Forelimb muscle (tissue), 1 donor: ENCODE results near the gene DLX1. TPM values are rescaled to one million over a fixed set of nuclear protein-coding genes. Genes with fewer than 3 reads are reported as not detected.
"Not testable (repeated sequence)": the region's sequence is repeated elsewhere in the genome, so short reads cannot be mapped to it uniquely, and the experiment has no call there.

ENCODE experiments used
- DNase-seq: peaks from one replicate; pipeline ENCODE4 v3.0.0-alpha.2; 2013; ENCODE audit warnings: low read depth
- polyA plus RNA-seq: library from polyadenylated mRNA; unstranded; fragments of 120-200 nt; gene quantifications from one replicate; pipeline ENCODE4 v1.2.1, GENCODE V29; 2013; ENCODE audit not compliant: insufficient read length

Gene DLX1
- 0.35 TPM for polyA plus RNA-seq

GRCh38 chr2:172085460-172086159 lies at the start of gene DLX1:
Gene DLX1, plus strand, starts transcription at chr2:172085507. Its CDS starts 171 bp downstream, at chr2:172085678.
- DNase-seq = no peak

- no peak for DNase-seq
These were observed 47.2 kb upstream of the DLX1 start for GRCh38 chr2:172038121-172038520.

GRCh38 chr2:172038604-172039003 lies 46.7 kb upstream of the DLX1 start:
- DNase-seq = no peak

GRCh38 chr2:172039011-172039704 lies 46.1 kb upstream of the DLX1 start:
- no peak for DNase-seq

GRCh38 chr2:172040311-172040710 lies 45.0 kb upstream of the DLX1 start:
- DNase-seq = no peak

- DNase-seq = no peak
These were observed 39.1 kb upstream of the DLX1 start for GRCh38 chr2:172046080-172046678.

GRCh38 chr2:172046866-172047565 lies 38.3 kb upstream of the DLX1 start:
- no peak for DNase-seq

GRCh38 chr2:172047566-172048507 lies 37.5 kb upstream of the DLX1 start:
- no peak for DNase-seq

GRCh38 chr2:172048508-172049503 lies 36.5 kb upstream of the DLX1 start:
- DNase-seq = no peak

- no peak for DNase-seq
These were observed 35.7 kb upstream of the DLX1 start for GRCh38 chr2:172049567-172050120.

GRCh38 chr2:172050479-172051125 lies 34.7 kb upstream of the DLX1 start:
- no peak for DNase-seq

GRCh38 chr2:172052000-172052983 lies 33.0 kb upstream of the DLX1 start:
- DNase-seq = no peak

- DNase-seq = no peak
These were observed 31.8 kb upstream of the DLX1 start for GRCh38 chr2:172053486-172053885.

GRCh38 chr2:172056293-172056692 lies 29.0 kb upstream of the DLX1 start:
- DNase-seq = no peak

- DNase-seq = no peak
These were observed 26.6 kb upstream of the DLX1 start for GRCh38 chr2:172058660-172059059.

- DNase-seq = not testable (repeated sequence)
These were observed 25.2 kb upstream of the DLX1 start for GRCh38 chr2:172060118-172060517.

GRCh38 chr2:172062402-172063004 lies 22.8 kb upstream of the DLX1 start:
- DNase-seq = no peak
